NCI-H2107 treated with DMSO at 0.1 percent for 48 hours (cell line): ENCODE results near the gene BRF1.
"Not testable (repeated sequence)": the region's sequence is repeated elsewhere in the genome, so short reads cannot be mapped to it uniquely, and the experiment has no call there.

Experiments
- DNase-seq: peaks from one replicate; lab custom pipeline; 2025; ENCODE audit not compliant: unreplicated experiment; lab: John Stamatoyannopoulos, UW

BRF1 gene

GRCh38 chr14:105300542-105301102 lies at the start of gene BRF1:
TSS of gene BRF1 (minus strand) at chr14:105301001. CDS start at chr14:105300629, 372 bp downstream.
- DNase-seq: no peak

- no peak for DNase-seq
Measured at GRCh38 chr14:105349992-105350391, 49.2 kb upstream of the BRF1 start.

- no peak for DNase-seq
Measured at GRCh38 chr14:105348945-105349699, 48.3 kb upstream of the BRF1 start.

- no peak for DNase-seq
Measured at GRCh38 chr14:105348169-105348944, 47.6 kb upstream of the BRF1 start.

GRCh38 chr14:105347587-105347968 lies 46.8 kb upstream of the BRF1 start:
- DNase-seq: no peak

GRCh38 chr14:105346876-105347586 lies 46.2 kb upstream of the BRF1 start:
- no peak for DNase-seq

GRCh38 chr14:105346200-105346533 lies 45.4 kb upstream of the BRF1 start:
- no peak for DNase-seq

- DNase-seq: peak; percentile 74
Measured at GRCh38 chr14:105343194-105343593, 42.4 kb upstream of the BRF1 start.

GRCh38 chr14:105340821-105341733 lies 40.3 kb upstream of the BRF1 start:
- no peak for DNase-seq

- no peak for DNase-seq
Measured at GRCh38 chr14:105337966-105338741, 37.4 kb upstream of the BRF1 start.

- DNase-seq: no peak
Measured at GRCh38 chr14:105337433-105337832, 36.6 kb upstream of the BRF1 start.

GRCh38 chr14:105336477-105337287 lies 35.9 kb upstream of the BRF1 start:
- no peak for DNase-seq

GRCh38 chr14:105335735-105336476 lies 35.1 kb upstream of the BRF1 start:
- no peak for DNase-seq

GRCh38 chr14:105335231-105335542 lies 34.4 kb upstream of the BRF1 start:
- not testable (repeated sequence) for DNase-seq

- DNase-seq: no peak
Measured at GRCh38 chr14:105334383-105335230, 33.8 kb upstream of the BRF1 start.

GRCh38 chr14:105333613-105334364 lies 33.0 kb upstream of the BRF1 start:
- no peak for DNase-seq

GRCh38 chr14:105333020-105333490 lies 32.3 kb upstream of the BRF1 start:
- no peak for DNase-seq
